ENCODE measurements around the gene LPA. TPM values are rescaled to one million over a fixed set of nuclear protein-coding genes. Genes with fewer than 3 reads are reported as not detected.
A peak's percentile ranks its signal among the peaks of the same experiment; 100 is the strongest.

LPA gene
- total RNA-seq, 1 donor from 2014 or later, result 196 TPM

DNA sequence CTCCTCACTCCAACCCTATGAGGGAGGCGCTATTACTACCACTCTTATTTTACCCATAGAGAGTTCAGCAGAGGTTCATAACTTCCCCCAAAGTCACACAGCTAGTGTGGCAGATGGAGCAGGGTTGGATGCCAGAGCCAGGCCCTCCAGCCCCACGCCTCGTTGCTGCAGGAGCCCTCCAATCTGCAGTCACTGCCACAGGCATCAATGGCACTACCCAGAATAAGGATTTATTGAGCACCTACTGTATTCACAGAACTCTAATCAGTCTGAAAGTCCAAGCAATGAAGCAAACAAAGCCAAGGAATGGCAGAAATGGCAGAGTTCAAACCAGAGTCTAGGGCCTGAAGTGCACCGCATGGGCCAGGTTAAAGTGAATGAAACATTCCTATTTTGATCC lies 144.9 kb downstream of the LPA start:
- DNase-seq (ENCODE audit: low spot score) (no peak), ATAC-seq (no peak)

DNA sequence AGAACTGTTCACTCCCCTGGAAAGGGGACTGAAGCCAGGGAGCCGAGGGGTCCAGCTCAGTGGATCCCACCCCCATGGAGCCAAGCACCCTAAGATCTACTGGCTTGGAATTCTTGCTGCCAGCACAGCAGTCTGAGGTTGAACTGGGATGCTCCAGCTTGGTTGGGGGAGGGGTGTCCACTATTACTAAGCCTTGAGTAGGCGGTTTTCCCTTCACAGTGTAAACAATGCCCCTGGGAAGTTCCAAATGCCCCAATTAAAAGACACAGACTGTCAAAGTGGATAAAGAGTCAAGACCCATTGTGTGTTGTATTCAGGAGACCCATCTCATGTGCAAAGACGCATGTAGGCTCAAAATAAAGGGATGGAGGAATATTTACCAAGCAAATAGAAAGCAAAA lies 150.2 kb downstream of the LPA start:
- DNase-seq (ENCODE audit: low spot score), result no peak
- no peak for ATAC-seq

DNA sequence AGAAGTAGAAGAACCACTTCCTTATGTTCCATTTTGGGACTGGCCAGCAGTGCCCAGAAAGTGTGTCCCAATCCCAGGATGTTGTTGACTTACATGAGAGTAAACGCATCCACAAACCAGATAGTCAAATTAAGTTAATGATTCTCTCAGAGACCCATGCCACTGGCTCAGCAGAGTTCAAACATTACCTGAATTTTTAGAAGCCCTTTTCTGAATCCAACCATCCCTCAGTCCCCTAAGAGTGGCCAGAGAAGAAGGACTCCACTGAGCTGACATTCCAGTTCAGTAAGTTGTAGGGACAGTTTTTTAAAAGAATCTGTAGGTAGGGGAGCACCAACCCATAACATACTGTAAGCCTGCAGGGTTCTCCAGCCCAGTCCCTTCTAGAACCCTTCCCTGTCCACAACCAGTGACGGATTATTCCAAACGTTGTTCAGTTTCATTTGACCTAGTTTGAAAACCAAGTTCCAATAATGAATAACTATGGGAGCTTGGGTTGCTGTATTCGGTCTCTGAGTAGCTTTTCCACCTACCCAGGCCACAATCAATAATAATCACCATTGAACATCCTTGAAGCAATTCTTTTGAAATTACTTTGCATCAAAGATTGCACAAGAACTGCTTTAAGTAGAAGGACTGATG lies 153.0 kb downstream of the LPA start:
- peak; percentile 69 for ATAC-seq
- peak; percentile 51 for DNase-seq (ENCODE audit: low spot score)

DNA sequence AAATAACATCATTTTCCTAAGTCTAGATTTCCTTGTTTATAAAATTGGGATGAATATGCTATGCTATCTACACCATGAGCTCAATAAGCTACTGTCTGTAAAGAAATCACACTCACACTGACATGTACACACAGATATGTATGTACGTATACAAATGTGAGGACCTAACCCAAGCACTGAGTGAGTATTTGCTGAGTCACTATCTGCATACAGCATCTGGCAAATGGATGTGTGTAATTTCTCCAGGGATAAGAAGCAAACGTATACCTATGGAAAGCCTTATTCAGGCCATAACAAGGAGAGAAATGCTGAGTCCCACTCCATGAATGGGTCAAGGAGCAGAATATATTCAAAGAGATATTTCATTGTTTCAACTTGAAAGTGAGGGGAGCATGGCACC lies 153.9 kb downstream of the LPA start:
- no peak for DNase-seq (ENCODE audit: low spot score)

DNA sequence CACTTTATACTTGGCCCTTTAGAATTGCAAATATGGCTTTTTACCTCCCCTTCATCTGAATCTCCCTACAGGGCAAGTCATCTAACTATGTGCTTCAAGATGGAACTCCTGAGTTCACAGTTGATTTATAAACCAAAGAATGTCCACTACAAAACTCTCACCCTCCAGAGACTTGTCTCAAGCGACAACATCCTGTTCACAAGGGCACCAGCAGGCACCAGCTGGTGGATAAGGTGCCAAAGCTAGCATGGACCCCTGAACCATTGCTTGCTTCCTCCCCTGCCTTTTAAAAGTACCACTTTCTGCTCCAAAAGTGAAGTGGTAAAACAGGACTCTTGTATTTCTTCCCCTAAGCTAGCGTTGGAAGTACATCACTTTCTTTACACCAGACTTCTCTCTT lies 154.5 kb downstream of the LPA start:
- DNase-seq (ENCODE audit: low spot score) (no peak), ATAC-seq (peak; percentile 33)

More for the DNA sequence above, 153.9 kb downstream of the LPA start:
- ATAC-seq, result peak; percentile 29

DNA sequence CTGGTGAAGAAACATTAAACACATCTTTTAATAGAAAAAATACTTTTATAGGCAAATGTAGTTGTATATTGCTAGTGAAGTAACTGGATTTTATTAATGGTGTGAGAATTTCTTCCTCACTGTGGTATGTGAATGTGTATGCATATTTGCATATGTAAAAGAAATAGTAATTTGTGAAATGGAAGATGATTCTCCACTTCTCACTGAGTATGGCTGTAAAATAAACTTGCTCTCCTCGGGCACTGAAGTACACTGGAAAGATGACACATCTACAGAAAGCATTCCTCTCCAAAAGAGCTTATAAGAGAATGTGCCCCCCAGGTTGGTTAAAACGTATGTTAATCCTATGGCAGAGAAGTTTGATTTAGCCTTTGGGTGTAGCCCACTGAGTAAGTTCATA lies 155.5 kb downstream of the LPA start:
- DNase-seq (ENCODE audit: low spot score), result no peak
- ATAC-seq, result no peak

DNA sequence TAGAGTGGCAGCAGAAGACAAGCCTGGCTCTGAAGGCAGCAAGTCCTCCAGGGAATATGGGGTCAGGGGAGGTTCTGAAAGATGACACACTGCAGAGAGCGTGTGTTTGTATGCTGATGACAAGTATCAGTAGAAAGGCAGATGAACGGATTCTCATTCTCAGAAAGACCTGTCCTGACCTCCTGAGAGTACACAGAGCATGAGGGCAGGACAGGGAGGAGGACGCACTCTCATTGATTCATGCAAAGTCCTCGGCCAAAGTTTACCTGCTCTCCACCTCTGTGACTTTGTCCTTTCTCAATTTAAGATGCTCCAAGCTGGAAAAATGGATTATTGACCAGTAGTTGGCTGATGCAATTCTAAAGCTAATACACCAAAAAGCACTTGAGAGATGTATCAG lies 156.7 kb downstream of the LPA start:
- DNase-seq (ENCODE audit: low spot score), result peak; percentile 80

DNA sequence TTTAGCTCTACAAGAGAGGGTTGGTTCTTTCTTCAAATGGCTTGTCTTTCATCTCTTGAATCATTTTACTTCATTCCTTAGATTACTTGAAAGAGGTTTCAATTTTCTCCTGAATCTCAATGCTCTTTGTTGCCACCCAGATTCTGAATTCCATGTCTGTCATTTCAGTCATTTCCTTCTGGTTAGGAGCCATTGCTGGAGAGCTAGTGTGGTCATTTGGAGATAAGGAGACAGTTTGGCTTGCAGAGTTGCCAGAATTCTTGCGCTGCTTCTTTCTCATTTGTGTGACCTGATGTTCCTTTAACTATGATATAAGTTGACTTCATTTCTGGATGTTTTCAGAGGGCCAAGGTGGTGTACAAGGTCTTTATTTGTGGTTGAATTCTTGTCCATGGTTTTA lies 158.1 kb downstream of the LPA start:
- DNase-seq (ENCODE audit: low spot score), result no peak
- ATAC-seq, result no peak

More for the DNA sequence above, 156.7 kb downstream of the LPA start:
- peak; percentile 78 for ATAC-seq

DNA sequence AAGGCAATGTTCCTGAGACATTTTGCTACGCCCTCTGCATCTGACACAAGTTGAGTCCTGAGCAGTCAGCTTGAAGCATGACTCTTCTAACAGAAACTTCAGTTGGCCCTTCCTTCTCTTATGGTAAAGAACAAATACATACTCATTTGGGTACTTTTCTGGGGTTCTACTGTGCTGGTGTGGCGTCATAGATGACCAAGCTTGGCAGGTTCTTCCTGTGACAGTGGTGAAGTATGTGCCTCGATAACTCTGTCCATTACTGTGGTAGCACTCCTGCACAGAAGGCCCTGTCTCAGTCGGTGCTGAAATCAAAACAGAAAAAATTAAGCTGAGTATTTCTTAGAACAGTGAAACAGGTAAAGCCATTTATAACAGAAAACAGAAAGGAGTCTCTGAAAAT lies 163.4 kb downstream of the LPA start:
- ATAC-seq, result no peak
- no peak for DNase-seq (ENCODE audit: low spot score)

DNA sequence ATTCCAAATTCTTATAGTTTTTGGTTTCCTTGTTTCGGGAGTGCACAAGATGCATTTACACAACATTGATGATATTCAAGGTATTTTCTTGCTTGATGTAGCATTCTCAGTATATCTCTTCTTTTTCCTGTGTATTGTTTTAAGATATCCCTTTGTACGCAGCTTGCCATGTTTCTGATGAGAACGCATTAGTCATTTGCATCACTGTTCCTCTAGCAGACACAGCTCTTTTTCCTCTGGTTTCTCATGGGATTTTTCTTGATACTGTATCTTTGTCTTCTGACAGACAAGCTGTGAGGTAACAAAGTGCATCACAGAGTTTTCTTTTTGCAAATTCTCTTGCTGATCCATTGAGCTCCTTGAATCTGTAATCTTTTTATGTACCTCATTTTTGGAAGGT lies 169.5 kb downstream of the LPA start:
- ATAC-seq (no peak), DNase-seq (ENCODE audit: low spot score) (no peak)

DNA sequence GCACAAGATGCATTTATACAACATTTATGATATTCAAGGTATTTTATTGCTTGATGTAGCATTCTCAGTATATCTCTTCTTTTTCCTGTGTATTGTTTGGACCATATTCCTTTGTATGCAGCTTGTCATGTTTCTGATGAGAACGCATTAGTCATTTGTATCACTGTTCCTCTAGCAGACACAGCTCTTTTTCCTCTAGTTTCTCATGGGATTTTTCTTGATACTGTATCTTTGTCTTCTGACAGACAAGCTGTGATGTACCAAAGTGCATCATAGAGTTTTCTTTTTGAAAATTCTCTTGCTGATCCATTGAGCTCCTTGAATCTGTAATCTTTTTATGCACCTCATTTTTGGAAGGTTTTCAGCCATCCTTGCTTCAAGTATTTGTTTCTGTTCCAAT lies 175.0 kb downstream of the LPA start:
- DNase-seq (ENCODE audit: low spot score), result no peak
- ATAC-seq, result no peak

DNA sequence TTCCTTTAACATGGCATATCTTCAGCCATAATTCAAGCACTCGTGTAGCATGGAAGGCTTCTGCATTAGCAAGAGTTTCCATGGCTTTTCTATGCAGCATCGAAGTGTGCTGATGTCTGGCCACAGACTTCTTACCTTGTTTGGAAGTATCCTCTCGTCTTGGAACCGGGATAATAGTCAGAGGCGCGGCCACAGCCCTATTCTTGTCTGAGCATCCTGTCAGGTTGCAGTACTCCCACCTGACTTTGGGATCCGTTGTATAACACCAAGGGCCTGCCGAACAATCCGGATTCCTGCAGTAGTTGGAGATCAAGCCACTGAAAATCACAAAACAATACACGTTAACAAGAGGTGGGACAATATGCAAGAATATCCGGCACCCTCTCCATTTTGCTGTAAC lies 177.0 kb downstream of the LPA start:
- ATAC-seq (no peak), DNase-seq (ENCODE audit: low spot score) (no peak)

Other genes starting within 250 kb of the LPA start
- 1,901 TPM for gene PLG, start 38.0 kb upstream of the LPA start, total RNA-seq